A549 (cell line): Measurements from ENCODE around the gene PERCC1. TPM values are rescaled to one million over a fixed set of nuclear protein-coding genes. Genes with fewer than 3 reads are reported as not detected.

Experiments
- ATAC-seq, 2 experiments: fragments of 200-7000 bp in 1 of 2; fragments of >200 bp in 1 of 2; cut with Nextera tagmentation in 1 of 2; cut with Tn5 transposase in 1 of 2; 3 replicates each; pipeline versions ENCODE4 v1.8.0 to v1.9.1; 2018 to 2020; ENCODE audit warnings: mild to moderate bottlenecking in 1 of 2, moderate library complexity in 1 of 2
- CTCF ChIA-PET: fragments of 300-600 bp; sonication (Branson Sonifier 250); formaldehyde crosslinking; extraction: SDS; loops from one replicate; lab custom pipeline; 2021; ENCODE audit warnings: antibody characterized with exemption, inconsistent platforms; lab: Yijun Ruan, JAX
- POLR2A ChIA-PET: fragments of 350-600 bp; formaldehyde crosslinking; extraction: SDS; loops from one replicate; lab custom pipeline; 2021; ENCODE audit warnings: antibody characterized with exemption, inconsistent platforms; lab: Yijun Ruan, JAX
- DNase-seq, 2 experiments: peaks; one replicate each; pipeline versions ENCODE4 v3.0.0 to v3.0.0-alpha.2; 2011 to 2016; ENCODE audit warnings: low read depth in 1 of 2, low spot score in 1 of 2
- FAIRE-seq: peaks from 2 replicates; lab custom pipeline; 2011; peaks lifted over from hg19 to GRCh38; lab: Jason Lieb, UNC
- H3K27ac ChIP-seq, 2 experiments: fragments of >200 bp; sonication (Bioruptor Twin); formaldehyde crosslinking; 3 replicates each; pipeline ENCODE4 v1.5.1; 2016 to 2017
- H3K4me1 ChIP-seq: fragments of >200 bp; sonication (Bioruptor Twin); formaldehyde crosslinking; 3 replicates; pipeline ENCODE4 v1.6.1; 2016
- H3K4me2 ChIP-seq: fragments of >200 bp; sonication (Bioruptor Twin); formaldehyde crosslinking; 3 replicates; pipeline ENCODE4 v1.6.1; 2016
- H3K4me3 ChIP-seq: fragments of >200 bp; sonication (Bioruptor Twin); formaldehyde crosslinking; 3 replicates; pipeline ENCODE4 v1.5.1; 2016
- H3K9me3 ChIP-seq: fragments of >200 bp; sonication (Bioruptor Twin); formaldehyde crosslinking; 3 replicates; pipeline ENCODE4 v1.6.1; 2016
- ATOH8 ChIP-seq: fragments of 250-450 bp; sonication (Bioruptor Pico); IDR thresholded peaks from 2 replicates; pipeline ENCODE4 v1.5.0; 2020; ENCODE audit warnings: low read depth, mild to moderate bottlenecking, moderate library complexity
- CHD4 ChIP-seq: fragments of 200-600 bp; sonication (generic); IDR thresholded peaks from 2 replicates; pipeline ENCODE4 v1.6.1; 2016; ENCODE audit warnings: antibody characterized with exemption, mild to moderate bottlenecking, borderline replicate concordance
- EHMT2 ChIP-seq: fragments of 200-600 bp; sonication (generic); IDR thresholded peaks from 2 replicates; pipeline ENCODE4 v1.6.1; 2016; ENCODE audit warnings: antibody characterized with exemption, low read depth, mild to moderate bottlenecking, moderate library complexity
- EP300 ChIP-seq, 2 experiments: fragments of >200 bp; sonication (Bioruptor Twin); formaldehyde crosslinking; IDR thresholded peaks; 2 replicates in 1 of 2; 3 replicates in 1 of 2; pipeline ENCODE4 v1.6.1; 2016 to 2017
- ESRRA ChIP-seq: fragments of 150-350 bp; IDR thresholded peaks from 2 replicates; pipeline ENCODE4 v1.6.1; 2014; ENCODE audit warnings: mild to moderate bottlenecking, low read length, borderline replicate concordance
- FOSB ChIP-seq: fragments of 250-450 bp; sonication (Bioruptor Pico); IDR thresholded peaks from 2 replicates; pipeline ENCODE4 v1.5.0; 2020; ENCODE audit warnings: mild to moderate bottlenecking, moderate library complexity
- FOXS1 ChIP-seq: fragments of 250-450 bp; sonication (Bioruptor Pico); IDR thresholded peaks from 2 replicates; pipeline ENCODE4 v1.5.0; 2020; ENCODE audit warnings: mild to moderate bottlenecking, moderate library complexity
- GATA3 ChIP-seq: IDR thresholded peaks from 2 replicates; pipeline ENCODE4 v1.6.1; 2012; ENCODE audit warnings: borderline replicate concordance
- HDAC2 ChIP-seq: fragments of 200-600 bp; sonication (generic); IDR thresholded peaks from 2 replicates; pipeline ENCODE4 v1.6.1; 2016
- HMGXB4 ChIP-seq: fragments of 250-450 bp; sonication (Bioruptor Pico); IDR thresholded peaks from 2 replicates; pipeline ENCODE4 v1.5.0; 2021; ENCODE audit warnings: mild to moderate bottlenecking, moderate library complexity, borderline replicate concordance
- HOXB13 ChIP-seq: fragments of 250-450 bp; sonication (Bioruptor Pico); IDR thresholded peaks from 2 replicates; pipeline ENCODE4 v1.5.0; 2020; ENCODE audit warnings: low read depth, mild to moderate bottlenecking, moderate library complexity
- JUN ChIP-seq, 2 experiments: fragments of >200 bp; sonication (Bioruptor Twin); formaldehyde crosslinking; IDR thresholded peaks; 2 replicates in 1 of 2; 3 replicates in 1 of 2; pipeline ENCODE4 v1.6.1; 2016 to 2017
- MAFK ChIP-seq: fragments of 450-650 bp; IDR thresholded peaks from 2 replicates; pipeline ENCODE4 v1.6.1; 2014; ENCODE audit not compliant: partially characterized antibody
- MAZ ChIP-seq: fragments of 150-350 bp; IDR thresholded peaks from 2 replicates; pipeline ENCODE4 v1.6.1; 2014; ENCODE audit warnings: antibody characterized with exemption, low read depth, low read length, borderline replicate concordance
- MYC ChIP-seq: IDR thresholded peaks from 2 replicates; pipeline ENCODE4 v1.6.1; 2012; ENCODE audit warnings: mild to moderate bottlenecking, inconsistent platforms, low read length, improper control_type of control experiment, borderline replicate concordance
- NPAS2 ChIP-seq: fragments of 250-450 bp; sonication (Bioruptor Pico); IDR thresholded peaks from 2 replicates; pipeline ENCODE4 v1.8.0; 2022; ENCODE audit warnings: mild to moderate bottlenecking, moderate library complexity, borderline replicate concordance
- POLR2AphosphoS2 ChIP-seq: conservative IDR thresholded peaks from 2 replicates; pipeline ENCODE4 v1.6.1; 2012; ENCODE audit warnings: low read length, improper control_type of control experiment, inconsistent platforms
- RAD21 ChIP-seq, 2 experiments: fragments of >200 bp in 1 of 2; sonication (Bioruptor Twin) in 1 of 2; formaldehyde crosslinking in 1 of 2; IDR thresholded peaks in 1 of 2; conservative IDR thresholded peaks in 1 of 2; 2 replicates in 1 of 2; 3 replicates in 1 of 2; pipeline ENCODE4 v1.6.1; 2012 to 2018; ENCODE audit warnings: inconsistent platforms in 1 of 2
- RCOR1 ChIP-seq: fragments of 150-350 bp; IDR thresholded peaks from 2 replicates; pipeline ENCODE4 v1.6.1; 2014; ENCODE audit warnings: antibody characterized with exemption, low read length, low read depth
- REST ChIP-seq: fragments of 200-600 bp; sonication (generic); IDR thresholded peaks from 2 replicates; pipeline ENCODE4 v1.6.1; 2016; ENCODE audit warnings: antibody characterized with exemption, mild to moderate bottlenecking, moderate library complexity
- SREBF2 ChIP-seq: fragments of 450-650 bp; IDR thresholded peaks from 2 replicates; pipeline ENCODE4 v1.6.1; 2014; ENCODE audit warnings: mild to moderate bottlenecking, moderate library complexity
- USF2 ChIP-seq: fragments of 450-650 bp; IDR thresholded peaks from 2 replicates; pipeline ENCODE4 v1.6.1; 2014; ENCODE audit warnings: antibody characterized with exemption
- ZC3H11A ChIP-seq: fragments of 450-650 bp; IDR thresholded peaks from 2 replicates; pipeline ENCODE4 v1.6.1; 2014; ENCODE audit warnings: antibody characterized with exemption, mild to moderate bottlenecking
- ZSCAN20 ChIP-seq: fragments of 250-450 bp; sonication (Bioruptor Pico); IDR thresholded peaks from 2 replicates; pipeline ENCODE4 v1.8.0; 2022; ENCODE audit warnings: mild to moderate bottlenecking, moderate library complexity
- WGBS: methylation state at CpG from one replicate; pipeline ENCODE4 v1.1.6; 2017; ENCODE audit errors: missing lambda C conversion rate; 5-methylcytosine and 5-hydroxymethylcytosine counted together
- polyA plus RNA-seq, 4 experiments: library from polyadenylated mRNA; depleted of rRNA in 3 of 4; stranded (reverse); fragments of >200 nt; fragmentation: RNase III in 1 of 4; extraction: RNeasy Plus Mini Kit Qiagen cat#74134 plus additional on column Dnase treatment in 1 of 4; gene quantifications; 2 replicates in 3 of 4; 3 replicates in 1 of 4; pipeline ENCODE4 v1.2.3, GENCODE V29; 2011 to 2017

Gene PERCC1
- polyA plus RNA-seq, 2 of the 4 experiments (the other 2 are of a cell fraction): not detected

DNA sequence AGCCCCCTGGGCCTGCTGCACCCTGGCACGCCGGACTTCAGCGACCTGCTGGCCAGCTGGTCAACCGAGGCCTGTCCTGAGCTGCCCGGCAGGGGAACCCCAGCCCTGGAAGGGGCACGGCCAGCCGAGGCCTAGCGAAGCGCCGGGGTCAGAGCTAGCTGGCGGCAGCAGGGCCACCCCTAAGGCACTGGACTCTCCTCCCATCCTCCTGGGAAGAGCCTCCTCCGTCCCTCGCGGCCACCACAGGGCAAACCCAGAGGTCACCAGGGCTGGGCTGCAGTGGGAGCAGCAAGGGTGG lies 2.3 kb downstream of the PERCC1 start:
- FAIRE-seq: no peak
- TF ChIP-seq MYC (no peak), HOXB13 (CRISPR knock-in tag) (no peak), MAFK (no peak), POLR2AphosphoS2 (no peak)
- Histone ChIP-seq H3K4me2 (no peak overlapping the region), H3K4me3 (no peak overlapping the region), H3K4me1 (peaks cover 10% of the 10 kb centered on the region; the same call in 2 of the 3 replicates), H3K27ac (no peak overlapping the region), H3K9me3 (no peaks in the 10 kb centered on the region)
- no peak for DNase-seq
- ChIA-PET POLR2A (interaction anchor here (1.1 kb wide), 1 partner anchor 13 kb away, joined by 3 read pairs; the partner anchor contains the start of gene UQCC4), CTCF (no interaction called here)
- no peak for ATAC-seq
- WGBS: 100% methylated on average over 1 of the region's 14 CpGs

GRCh38 chr16:1433756-1434155 lies 2.9 kb downstream of the PERCC1 start:
- H3K9me3 ChIP-seq: no peaks in the 10 kb centered on the region
- peaks cover 5% of the 10 kb centered on the region; the same call in 2 of the 3 replicates for H3K4me1 ChIP-seq
- POLR2A ChIA-PET: no interaction called here
- no peak overlapping the region for H3K4me2 ChIP-seq
- no peak overlapping the region for H3K27ac ChIP-seq
- TF ChIP-seq HOXB13 (CRISPR knock-in tag): no peak
- no peak for TF ChIP-seq EP300 (IDR thresholded peaks at IDR 0.05)
- TF ChIP-seq HMGXB4 (CRISPR knock-in tag): no peak
- TF ChIP-seq FOXS1 (CRISPR knock-in tag): no peak
- TF ChIP-seq HDAC2: no peak
- TF ChIP-seq CHD4: no peak
- TF ChIP-seq REST: no peak
- no peak for TF ChIP-seq ZSCAN20
- no peak for TF ChIP-seq ESRRA
- TF ChIP-seq, all 56 proteins: peak for 0
- FAIRE-seq: no peak
- H3K4me3 ChIP-seq: no peak overlapping the region
- CTCF ChIA-PET: no interaction called here
- 70% methylated on average over 9 of the region's 22 CpGs for WGBS
- ATAC-seq: no peak
- no peak for DNase-seq

DNA sequence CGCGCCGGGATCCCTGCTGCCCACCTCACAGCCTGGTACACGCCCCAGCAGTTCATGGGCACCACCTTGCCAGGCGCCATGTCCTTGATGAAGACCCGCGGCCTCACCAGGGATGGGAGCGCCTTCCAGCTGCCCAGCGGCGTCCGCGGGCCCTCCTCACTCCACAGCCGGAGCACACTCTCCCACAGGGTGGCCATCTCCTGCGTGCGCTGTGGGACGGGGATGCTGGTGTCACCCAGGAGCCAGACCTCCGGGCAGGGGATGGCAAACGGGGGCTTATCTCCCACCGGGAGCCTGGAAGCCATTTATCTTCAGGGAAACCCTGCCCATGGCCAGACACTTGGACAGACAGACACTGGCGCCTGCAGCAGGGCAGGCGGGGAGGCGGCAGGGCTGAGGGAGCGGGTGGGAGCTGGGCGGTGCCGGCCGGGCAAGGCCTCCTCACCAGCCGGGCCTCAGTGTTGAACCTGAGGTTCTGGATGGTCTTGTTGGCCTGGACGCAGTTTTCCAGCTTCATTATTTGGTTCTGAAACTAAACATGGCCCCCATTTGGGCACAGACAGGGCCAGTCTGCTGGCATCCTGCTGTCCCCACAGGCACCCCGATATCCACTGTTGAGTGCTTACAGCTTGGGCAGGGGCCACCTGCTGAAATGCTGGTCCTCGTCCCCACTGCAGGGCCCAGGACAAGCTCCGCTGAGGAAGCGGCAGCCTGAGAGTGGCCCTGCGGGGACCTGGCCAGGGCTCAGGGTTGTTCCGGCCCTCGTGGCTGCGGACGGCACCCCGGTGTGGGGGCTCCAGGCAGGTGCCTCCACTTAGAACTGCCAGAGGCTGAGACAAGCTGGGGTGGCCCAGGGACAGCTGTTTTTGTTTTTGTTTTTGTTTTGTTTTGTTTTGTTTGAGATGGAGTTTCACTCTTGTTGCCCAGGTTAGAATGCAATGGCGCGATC lies 4.0 kb downstream of the PERCC1 start:
- H3K4me2 ChIP-seq: no peak overlapping the region
- no peak overlapping the region for H3K4me3 ChIP-seq
- no peaks in the 10 kb centered on the region for H3K9me3 ChIP-seq
- no peak for DNase-seq
- ATAC-seq: no peak
- 90% methylated on average over 28 of the region's 40 CpGs for whole genome bisulfite sequencing
- FAIRE-seq: no peak
- ChIA-PET POLR2A (interaction anchor here (0.6 kb wide), 1 partner anchor 277 kb away, joined by 5 read pairs; no protein-coding TSS in a partner anchor), CTCF (interaction anchor here (1.0 to 9.2 kb wide), 2 partner anchors 8 to 11 kb away, joined by 3 to 57 read pairs; no protein-coding TSS in a partner anchor)
- peaks cover 4% of the 10 kb centered on the region; the same call in 1 of the 3 replicates for H3K4me1 ChIP-seq
- H3K27ac ChIP-seq: no peak overlapping the region
- TF ChIP-seq ATOH8 (CRISPR knock-in tag): no peak
- no peak for TF ChIP-seq ZC3H11A
- TF ChIP-seq EHMT2: no peak
- no peak for TF ChIP-seq FOSB (CRISPR knock-in tag)
- TF ChIP-seq USF2: no peak
- TF ChIP-seq SREBF2: no peak
- no peak for TF ChIP-seq CHD4
- no peak for TF ChIP-seq RCOR1
- TF ChIP-seq MYC: no peak
- no peak for TF ChIP-seq NPAS2 (CRISPR knock-in tag)
- no peak for TF ChIP-seq RAD21 (conservative IDR thresholded peaks at IDR 0.05 in 1 of 2, IDR thresholded peaks at IDR 0.05 in 1 of 2)
- no peak for TF ChIP-seq MAZ
- TF ChIP-seq JUN (IDR thresholded peaks at IDR 0.05): no peak
- TF ChIP-seq HDAC2: no peak
- no peak for TF ChIP-seq HOXB13 (CRISPR knock-in tag)
- TF ChIP-seq GATA3: no peak
